COLO668 (cell line): ENCODE results near the gene TMEM121.
A peak's percentile ranks its signal among the peaks of the same experiment; 100 is the strongest.

Experiments
- DNase-seq: peaks from one replicate; lab custom pipeline; 2025; ENCODE audit not compliant: unreplicated experiment; lab: John Stamatoyannopoulos, UW

The TMEM121 gene

DNA sequence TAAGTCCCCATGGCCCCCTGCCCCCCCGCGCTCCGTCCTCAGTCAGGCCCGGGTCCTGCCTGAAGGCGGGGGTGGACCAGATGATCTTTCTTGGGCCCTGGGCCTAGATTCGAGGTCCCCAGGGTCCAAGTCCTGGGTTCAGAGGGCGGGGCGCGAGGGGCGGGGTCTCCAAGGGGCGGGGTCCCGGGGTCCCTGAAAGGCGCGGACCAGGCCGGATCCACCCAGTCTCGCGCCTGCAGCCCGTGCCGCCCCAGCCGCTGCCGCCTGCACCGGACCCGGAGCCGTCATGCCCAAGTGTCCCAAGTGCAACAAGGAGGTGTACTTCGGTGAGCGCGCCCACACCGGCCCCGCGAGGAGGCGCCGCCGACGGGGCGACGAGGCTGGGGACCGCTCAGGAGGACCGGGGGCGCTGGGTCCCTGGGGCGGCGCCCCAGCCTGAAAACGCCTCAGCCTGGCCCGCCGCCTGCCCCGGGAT lies 39.4 kb upstream of the TMEM121 start:
- DNase-seq = peak; percentile 44

DNA sequence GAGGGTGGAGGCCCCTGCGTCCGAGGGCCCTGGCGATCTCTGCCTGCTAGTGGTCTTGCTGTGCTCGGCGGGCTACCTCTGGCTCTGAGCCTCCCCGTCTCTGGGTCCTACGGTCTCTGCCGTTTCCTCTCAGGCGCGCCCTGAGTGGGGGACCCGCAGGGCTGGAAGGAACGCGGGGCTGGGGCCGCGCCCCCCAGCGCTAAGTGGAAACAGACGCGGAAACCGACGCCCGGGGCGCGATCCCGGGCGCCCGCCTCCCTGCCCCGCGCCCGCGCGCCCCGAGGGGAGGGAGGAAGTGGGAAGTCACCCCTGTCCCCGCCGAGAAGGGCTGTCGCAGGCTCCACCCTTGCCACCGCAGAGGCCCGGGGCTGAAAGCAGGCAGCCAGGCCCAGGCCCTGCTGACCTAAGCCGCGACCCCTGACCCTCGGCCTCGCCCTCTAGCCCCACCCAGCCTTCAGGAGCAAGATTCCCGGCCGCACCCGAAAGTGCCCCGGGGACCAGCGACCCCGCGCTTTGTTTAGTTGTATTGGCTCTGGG lies 38.9 kb upstream of the TMEM121 start:
- peak; percentile 74 for DNase-seq

DNA sequence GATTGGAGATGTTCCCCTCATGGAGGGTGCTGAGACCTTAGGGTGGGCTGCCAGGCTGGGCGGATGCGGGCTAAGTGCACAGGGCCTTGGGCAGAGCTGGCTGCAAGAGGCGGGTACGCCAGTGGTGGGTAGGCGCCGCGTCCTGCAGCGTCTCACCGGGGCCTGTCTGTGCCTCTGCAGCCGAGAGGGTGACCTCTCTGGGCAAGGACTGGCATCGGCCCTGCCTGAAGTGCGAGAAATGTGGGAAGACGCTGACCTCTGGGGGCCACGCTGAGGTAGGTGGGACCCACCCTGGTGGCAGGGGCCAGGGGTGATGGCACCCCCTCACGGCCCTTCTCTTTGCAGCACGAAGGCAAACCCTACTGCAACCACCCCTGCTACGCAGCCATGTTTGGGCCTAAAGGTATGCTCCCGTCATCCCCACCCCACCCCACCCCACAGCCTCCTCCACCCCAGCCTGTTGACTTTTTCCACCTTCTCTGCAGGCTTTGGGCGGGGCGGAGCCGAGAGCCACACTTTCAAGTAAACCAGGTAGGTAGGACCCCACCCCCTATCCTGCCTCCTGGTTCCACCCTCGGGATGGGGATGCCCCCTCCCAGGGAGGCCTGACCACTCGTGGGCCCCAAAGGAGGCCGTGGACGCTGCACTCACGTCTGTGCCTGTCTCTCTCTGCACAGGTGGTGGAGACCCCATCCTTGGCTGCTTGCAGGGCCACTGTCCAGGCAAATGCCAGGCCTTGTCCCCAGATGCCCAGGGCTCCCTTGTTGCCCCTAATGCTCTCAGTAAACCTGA lies 38.2 kb upstream of the TMEM121 start:
- peak; percentile 29 for DNase-seq

DNA sequence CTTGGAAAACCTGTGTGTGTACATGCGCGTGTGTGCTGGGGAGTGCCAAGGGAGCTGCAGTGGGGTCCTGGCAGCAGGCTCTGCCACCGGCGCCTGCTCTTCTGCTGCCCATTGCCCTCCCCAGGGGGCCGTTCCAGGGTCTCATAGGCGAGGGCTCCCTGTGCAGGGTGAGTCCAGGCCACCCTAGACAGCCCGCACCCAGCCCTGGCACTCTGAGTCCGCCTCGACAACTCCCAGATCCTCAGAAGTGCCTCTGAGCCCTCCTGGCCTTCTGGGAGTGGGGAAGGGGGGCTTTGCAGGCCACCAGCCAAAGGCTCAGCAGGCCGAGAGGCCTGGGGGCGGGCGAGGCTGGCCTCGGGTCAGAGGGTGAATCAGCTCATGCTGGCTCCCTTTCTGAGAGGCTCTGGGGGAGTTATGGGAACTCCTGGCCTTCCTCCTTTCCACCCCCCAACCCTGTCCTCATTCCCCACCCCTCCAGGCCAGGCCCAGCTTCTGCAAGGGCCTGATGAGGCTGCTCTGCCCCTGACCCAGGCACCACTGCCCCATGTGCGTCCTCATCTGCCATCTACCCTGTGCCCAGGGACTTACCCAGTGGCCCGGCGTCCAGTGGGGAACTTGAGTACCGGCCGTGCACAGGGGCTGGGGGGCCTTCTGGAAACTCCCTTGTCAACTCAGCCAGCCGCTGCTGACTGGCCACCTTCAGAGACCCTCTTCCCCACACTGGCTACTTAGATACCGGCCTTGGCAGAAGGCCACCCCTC lies 37.4 kb upstream of the TMEM121 start:
- no peak for DNase-seq

DNA sequence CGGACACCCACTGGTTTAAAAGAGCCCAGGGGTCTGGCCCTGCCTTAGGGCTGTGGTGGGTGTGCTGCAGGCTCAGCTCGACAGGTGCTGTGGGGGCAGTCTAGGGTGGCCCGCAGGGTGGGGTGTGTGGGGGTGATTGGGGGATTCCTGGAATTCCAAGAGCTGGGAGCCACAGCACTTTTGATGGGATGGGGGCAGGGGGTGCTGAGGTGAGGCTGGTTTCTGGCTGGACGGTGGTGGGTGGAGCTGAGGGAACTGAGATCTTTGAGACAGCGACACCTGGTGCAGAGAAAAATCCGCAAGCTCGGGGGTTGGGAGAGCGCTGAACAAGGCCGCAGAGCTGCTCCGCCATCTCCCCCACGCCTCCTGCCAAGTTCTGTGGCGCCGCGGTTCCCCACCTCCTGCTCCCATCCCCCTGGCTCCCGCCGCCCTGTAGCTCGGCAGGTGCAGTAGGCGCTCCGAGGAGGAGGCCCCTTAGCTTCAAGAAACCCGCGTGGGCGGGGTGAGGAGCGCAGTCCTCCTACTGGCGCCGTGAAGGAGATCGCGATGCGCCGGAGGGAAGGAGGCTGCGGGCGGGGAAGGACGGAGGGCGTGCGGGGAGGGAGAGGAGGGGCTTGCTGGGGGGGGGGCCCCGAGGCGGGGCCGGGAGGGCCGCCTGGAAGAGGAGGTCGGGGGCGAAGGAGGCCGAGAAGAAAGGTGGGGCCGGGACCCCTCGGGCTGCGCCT lies 36.7 kb upstream of the TMEM121 start:
- peak; percentile 90 for DNase-seq

DNA sequence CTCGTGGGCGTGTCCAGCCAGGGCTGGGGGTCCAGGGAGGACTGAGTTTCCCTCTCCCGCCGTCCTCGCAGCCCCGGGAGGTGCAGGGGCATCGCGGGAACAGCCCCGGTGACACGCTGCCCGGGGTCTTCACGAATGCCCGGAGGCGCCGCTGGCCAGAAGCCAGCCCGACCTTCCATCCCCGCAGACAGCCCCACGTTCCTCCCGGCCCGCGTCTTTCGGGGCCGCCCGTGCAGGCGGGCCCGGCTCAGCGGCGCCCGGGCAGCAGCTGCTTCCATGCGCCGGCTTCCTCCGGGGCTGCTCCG lies 36.2 kb upstream of the TMEM121 start:
- DNase-seq = no peak

DNA sequence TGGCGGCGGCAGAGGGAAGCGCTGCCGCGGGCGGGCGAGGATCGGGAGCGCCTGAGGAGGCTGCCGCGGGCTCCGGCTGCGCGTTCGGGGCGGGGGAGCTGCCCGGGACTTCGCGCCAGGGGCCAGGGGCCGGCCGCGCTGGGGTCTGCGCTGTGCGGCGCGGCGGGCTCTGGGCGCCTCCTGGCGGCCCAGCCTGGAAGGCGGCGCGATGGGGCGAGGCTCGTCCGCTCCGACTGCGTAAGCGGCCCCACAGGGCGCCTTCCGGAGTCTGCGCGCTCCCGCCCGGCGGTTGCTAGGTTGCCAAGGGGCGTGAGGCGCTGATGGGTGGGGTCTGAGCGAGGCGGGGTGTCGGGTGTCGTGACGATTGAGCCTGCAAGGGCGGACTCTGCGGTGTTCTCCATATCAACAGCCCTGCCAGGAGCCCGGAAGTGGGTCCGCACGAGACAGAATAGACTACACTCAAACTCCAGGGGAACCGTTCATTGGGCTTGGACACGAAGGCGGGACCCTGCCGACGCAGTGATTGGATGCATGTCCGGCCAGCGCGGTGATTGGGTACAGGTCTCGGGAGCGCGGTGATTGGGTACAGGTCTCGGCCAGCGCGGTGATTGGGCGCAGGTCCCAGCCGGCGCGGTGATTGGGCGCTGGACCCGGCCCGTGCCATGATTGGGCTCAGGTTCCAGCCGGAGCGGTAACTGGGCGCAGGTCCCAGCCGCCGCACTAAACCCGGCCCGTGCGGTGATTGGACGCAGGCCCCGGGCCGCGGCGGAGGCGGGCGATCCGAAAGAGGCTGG lies 35.6 kb upstream of the TMEM121 start, which contains the start of gene TEDC1:
Gene TEDC1, plus strand, starts transcription at position 675 of the 794 bp plus-strand sequence. CDS start 130 bp downstream, outside the sequence.
- peak; percentile 100 for DNase-seq

DNA sequence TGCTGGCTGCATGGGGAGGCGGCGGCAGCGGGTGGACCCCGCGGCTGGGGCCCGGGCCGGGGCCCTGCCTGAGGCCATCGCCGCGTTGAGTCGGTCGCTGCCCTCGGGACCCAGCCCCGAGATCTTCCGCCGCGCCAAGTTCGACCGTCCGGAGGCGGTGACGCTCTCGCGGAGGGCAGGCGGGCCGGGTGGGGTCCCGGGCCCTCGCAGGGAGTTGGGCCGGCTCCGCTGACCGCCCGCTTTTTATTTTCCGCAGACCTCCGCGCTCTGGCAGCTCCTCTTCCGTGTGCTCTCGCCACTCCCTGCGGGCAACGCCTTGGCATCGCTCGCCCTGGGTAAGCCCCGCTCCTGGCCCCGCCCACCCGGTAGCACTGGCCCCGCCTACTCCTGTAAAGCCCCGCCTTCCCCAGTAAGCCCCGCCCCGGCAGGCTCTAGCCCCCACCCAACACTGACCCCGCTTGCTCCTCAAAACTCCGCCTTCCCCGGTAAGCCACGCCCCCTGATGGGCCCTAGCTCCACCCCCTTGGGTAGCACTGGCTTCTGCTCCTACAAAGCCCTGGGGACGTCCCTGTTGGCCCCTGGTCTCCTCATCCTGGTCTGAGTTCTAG lies 34.9 kb upstream of the TMEM121 start:
- DNase-seq = peak; percentile 82

DNA sequence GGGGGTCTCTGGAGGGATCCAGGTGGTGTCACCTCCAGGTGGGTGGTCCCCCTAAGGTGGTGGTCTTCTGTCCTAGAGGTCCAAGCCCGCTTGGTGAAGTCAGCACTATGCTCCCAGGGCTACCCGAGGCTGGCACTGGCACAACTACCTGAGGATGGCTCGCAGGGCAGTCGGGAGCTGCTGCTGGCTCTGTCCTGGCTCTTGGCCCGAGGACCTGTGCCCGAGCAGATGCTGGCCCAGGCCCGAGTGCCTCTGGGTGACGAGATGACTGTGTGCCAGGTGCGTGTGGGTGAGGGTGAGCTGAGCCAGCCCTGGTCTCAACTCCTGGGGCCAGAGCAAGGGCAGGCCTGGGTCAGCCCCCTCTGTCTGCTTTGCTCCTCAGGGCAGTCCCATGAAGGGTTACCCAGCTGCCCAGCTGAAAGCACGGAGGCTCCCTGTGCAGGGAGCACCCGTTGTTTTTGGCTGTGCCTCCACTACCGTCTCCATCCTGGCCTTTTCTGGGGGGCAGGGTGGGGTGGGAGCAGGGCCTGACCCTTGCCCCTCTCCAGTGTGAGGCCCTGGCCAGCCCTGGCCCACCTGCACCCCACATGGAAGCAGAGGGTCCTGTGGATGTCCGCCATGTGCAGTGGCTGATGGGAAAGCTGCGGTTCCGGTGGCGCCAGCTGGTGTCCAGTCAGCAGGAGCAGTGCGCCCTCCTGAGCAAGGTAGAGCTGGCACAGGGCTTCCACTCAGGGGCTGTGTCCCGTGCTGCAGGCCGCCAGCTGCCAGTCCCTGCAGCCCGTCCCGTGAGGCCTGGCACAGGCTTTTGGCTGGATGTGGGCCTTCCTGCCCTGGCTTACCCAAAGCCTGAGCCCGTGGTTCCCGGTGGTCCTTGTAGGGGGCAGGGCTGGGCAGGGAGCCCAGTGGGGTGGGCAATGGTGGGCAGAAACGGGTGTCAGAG lies 34.1 kb upstream of the TMEM121 start:
- no peak for DNase-seq

DNA sequence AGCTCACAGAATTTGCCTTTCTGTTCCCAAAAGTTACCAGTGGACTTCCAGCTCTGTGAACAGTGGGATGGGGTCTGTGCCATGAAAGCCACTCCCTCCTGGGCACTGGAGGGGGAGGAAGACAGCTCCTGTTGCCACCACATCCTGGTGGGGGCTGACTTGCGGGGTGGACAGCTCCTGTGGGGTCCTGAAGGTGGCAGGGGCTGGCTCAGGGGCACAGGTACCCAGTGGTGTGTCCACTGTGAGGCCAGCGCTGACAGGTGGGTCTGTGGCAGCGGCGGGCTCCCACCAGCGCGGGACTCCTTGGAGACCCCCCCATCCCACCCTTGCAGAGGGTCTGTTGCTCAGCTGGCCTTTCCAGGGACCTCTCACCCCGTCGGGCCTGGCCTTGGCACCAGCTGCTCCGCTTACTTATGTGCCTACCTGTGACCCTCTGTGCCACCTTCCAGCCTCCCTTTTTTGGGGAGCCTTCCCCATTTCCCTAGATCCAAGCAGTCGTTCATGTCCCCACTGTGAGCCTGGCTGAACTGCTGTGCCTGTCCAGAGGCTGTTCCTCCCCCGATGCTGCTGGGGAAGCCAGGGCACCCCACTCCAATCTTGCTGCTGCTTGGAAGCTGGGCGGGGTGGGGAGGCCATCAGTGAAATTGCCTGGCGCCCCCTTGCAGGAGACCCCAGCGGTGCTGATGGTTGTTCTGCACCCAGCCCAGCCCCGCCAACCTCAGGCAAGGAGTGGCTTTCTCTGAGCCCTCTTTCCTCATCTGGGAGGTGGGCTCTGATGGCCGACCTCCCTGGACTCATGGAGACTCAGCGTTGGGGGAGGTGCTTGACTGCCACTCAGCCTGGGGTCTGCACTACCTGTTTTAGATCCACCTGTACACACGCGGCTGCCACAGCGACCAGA lies 33.2 kb upstream of the TMEM121 start:
- no peak for DNase-seq

DNA sequence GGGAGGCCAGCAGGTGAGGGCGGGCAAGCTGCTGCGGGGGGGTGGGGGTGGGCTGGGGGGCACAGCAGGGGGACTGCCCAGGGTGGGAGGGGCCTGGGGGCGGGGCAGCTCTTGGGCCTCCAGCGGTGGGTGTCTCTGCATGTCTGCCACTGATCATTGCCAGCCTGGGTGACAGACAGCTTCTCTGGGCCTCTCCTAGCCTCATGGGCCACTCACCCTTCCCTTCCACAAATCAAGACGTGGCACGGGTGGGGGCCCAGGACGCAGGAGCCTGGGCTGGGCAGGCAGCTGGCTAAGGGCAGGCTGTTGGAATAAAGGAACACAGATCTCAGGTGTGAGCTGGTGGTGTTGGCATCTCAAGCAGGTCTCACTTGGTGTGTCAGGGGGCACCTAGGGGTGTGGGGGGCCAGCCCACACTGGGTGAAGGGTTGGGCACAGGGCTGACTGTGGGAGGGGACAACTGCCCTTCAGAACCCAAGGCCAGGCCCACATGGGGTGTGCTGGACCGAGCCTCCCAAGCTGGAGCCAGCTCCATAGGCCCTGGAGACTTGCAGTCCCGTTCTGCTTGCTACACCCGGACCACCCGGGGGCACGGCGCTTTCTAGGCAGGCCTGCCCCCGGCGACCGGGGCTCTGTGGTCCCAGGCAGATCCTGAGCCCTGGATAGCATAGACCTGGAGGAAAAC lies 32.3 kb upstream of the TMEM121 start:
- DNase-seq = no peak

DNA sequence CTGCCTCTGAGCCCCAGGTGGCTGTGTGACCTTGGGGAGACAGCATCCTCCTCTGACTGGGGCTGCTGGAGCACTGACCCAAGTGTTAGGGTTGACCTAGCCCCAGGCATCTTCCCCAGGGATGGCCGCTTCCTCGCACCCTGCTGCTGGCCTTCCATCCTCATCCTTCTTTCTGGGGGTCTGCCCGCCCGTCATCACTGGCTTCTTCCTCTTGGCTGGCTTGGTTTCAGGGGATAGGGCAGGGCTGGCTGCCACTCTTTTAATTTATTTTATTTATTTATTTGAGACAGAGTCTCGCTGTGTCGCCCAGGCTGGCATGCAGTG lies 31.8 kb upstream of the TMEM121 start:
- DNase-seq = no peak

DNA sequence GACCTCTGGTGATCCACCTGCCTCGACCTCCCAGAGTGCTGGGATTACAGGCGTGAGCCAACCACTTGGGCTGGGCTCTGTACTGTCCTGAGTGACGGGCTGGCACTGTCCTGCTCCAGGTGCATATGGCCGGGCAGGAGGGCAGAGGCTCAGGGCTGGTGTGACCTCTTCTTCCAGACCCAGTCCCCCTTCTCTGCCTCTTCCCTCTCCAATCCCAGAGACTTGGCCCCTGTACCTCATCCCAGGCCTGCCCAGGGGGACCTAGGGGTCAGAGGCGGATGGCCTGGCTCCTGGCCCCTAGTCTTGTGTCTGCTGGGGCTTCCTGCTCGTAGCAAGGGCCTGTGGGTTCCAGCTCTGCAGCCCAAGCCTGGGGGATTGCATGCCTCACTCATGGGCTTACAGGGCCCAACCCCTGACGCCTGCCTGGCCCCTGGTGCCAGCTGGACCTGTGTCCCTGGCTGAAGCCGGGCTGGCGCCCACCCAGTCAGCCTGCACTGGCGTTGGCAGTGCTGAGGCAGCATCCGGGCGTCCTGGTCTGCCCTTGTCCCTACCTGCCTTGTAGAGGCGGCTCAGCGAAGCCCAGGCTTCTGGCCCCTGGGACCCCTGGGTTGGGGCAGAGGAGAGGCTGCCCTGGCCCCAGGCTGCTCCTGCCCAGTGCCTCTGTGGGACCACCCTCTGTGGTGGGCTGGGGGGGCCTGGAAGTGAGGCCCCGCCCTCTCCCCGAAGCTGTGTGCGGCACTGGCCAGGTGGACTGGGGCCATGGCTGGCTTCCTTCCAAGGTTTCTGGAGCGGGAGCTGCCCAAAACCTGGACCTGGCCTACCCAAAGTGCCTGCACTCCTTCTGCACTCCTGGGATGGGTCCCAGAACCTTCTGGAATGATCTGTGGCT lies 31.0 kb upstream of the TMEM121 start:
- no peak for DNase-seq

DNA sequence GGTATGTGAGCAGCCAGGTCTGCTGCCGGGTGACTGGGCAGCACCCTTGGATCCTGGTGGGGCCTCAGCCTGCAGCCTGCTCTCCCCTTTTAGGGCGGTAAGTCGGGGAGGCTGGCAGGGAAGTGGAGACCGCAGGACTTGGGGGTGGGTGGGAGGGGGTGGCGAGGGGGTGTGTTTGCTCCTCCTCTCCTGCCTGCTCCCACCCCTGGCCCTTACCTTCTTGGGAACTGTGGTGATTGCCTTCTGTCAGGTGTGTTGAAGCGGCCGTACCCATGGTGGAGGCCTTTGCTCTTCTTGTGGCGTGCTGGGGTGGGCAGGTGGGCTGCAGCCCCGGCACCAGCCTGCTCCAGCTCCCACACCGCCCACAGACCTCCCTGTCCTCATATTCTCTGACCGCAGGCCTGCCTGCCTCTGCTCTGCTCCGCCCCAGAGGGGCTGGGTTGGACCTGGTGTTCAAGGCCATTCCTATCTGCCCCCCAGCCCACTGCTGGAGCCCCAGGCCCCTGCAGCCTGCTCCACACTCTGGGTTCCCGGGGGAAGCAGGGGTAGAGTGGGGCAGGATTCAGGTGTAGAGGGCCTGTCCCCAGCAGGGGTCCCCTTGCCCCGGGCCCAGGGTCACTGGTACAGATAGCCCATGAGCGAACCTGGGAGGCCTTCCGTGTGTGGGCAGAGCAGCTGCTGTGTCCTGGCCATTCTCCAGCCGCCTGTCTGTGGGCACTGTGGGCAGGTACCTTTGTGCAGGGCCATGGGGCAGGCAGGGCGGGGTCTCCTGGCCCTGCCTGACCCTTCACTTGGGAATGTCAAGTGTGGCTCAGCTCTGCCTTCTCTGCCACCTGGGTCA lies 30.2 kb upstream of the TMEM121 start:
- DNase-seq = no peak

DNA sequence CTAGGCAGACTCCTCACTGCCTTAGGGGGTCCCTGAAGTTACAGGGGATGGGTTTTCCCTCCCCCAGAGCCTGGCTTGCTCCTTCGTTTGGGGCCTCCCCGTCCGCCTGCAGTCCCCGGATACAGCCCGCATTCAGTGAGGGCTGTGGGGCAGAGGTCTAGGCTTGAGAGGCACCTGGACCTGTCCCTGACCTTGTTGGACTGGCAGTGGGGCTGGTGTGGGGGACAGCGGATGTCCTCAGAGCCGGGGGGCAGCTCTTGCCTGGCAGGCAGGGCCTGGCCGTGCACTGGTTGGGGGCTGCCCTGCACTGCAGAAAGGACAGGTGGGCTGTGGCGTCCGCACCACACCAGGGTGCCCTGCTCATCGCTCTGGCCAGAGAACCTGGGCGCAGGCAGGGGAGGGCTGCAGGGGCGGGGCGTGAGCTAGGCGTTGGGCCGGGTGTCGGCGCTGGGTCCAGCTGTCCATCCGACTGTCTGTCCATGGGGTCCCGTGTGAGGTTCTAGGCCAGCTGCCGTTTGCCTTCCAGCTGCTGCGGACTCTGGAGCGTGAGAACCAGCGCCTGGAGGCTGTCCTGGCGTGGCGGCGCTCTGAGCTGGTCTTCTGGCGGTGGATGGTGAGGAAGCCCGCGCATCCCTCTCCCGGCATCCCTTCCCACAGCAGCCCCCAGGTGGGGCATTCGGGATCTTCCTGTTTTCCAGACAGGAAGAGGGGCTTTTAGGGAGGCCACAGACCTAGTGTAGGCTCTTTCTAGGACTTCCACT lies 29.4 kb upstream of the TMEM121 start:
- no peak for DNase-seq
